GM19099 (cell line): Measurements from ENCODE around the gene CALCR.

Source experiments
- POLR2A ChIP-seq: IDR thresholded peaks from 3 replicates; pipeline ENCODE4 v1.6.1; 2011; ENCODE audit warnings: low read depth; ENCODE audit not compliant: insufficient read length; ENCODE audit errors: extremely low read depth

CALCR gene

GRCh38 chr7:93426155-93426696 lies 148.3 kb downstream of the CALCR start:
- no peak for TF ChIP-seq POLR2A

GRCh38 chr7:93414574-93414973 lies 159.9 kb downstream of the CALCR start:
- no peak for TF ChIP-seq POLR2A

- TF ChIP-seq POLR2A = no peak
Observed at GRCh38 chr7:93409324-93409723, 165.2 kb downstream of the CALCR start.

GRCh38 chr7:93407239-93407638 lies 167.3 kb downstream of the CALCR start:
- TF ChIP-seq POLR2A = no peak

- no peak for TF ChIP-seq POLR2A
Observed at GRCh38 chr7:93402944-93403343, 171.6 kb downstream of the CALCR start.

- no peak for TF ChIP-seq POLR2A
Observed at GRCh38 chr7:93399642-93400041, 174.9 kb downstream of the CALCR start.

- TF ChIP-seq POLR2A = no peak
Observed at GRCh38 chr7:93392984-93393383, 181.5 kb downstream of the CALCR start.

GRCh38 chr7:93390660-93391059 lies 183.9 kb downstream of the CALCR start:
- TF ChIP-seq POLR2A = no peak

- no peak for TF ChIP-seq POLR2A
Observed at GRCh38 chr7:93382362-93382761, 192.2 kb downstream of the CALCR start.

- TF ChIP-seq POLR2A = no peak
Observed at GRCh38 chr7:93378131-93378760, 196.3 kb downstream of the CALCR start.

- TF ChIP-seq POLR2A = no peak
Observed at GRCh38 chr7:93375603-93376002, 198.9 kb downstream of the CALCR start.
